SK-MEL-5 (cell line): ENCODE measurements around the gene GPRC5A. TPM values are rescaled to one million over a fixed set of nuclear protein-coding genes. Genes with fewer than 3 reads are reported as not detected.

Experiments
- DNase-seq: peaks from one replicate; pipeline ENCODE4 v3.0.0-alpha.2; 2016; ENCODE audit warnings: low read depth, low spot score
- in situ Hi-C: cut with HindIII; loops from 2 replicates; pipeline ENCODE4 v1.10.0; 2016; ENCODE audit warnings: low sequenced_read_pairs, high pct_unique_total_duplicates, low pct_unique_long_range_greater_than_20kb
- total RNA-seq: library from RNA; depleted of rRNA; stranded (reverse); fragments of >200 nt; shearing (Covaris generic); gene quantifications from 2 replicates; pipeline ENCODE4 v1.2.3, GENCODE V29; 2014; rRNA removed

GPRC5A gene
- total RNA-seq, 1 experiment from 2014 or later, result 17.6 TPM

DNA sequence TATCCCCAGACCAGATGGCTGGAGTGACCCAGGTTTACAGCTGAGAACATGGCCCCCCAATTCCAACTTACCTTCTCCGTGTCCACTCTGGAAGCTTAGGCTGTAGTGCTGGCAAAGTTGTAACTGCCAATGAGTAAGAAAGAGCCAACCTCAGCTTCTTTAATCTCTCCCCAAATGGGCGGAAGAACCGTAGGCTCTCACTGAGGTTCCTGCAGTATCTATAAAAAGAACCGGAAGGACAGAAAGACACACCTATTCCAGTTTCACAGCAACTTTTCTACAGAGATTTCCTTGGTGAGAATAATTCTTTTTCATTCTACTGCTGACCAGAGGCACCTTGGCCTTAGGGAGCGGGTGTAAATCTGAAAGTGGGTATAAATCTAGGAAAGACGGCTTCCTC, 60.7 kb downstream of the GPRC5A start, which contains the start of gene GPRC5D:
Gene GPRC5D (minus strand): TSS at position 135 of the 400 bp plus-strand sequence. CDS start 1,786 bp downstream, outside the sequence.
- in situ Hi-C loops, result no loop called here
- DNase-seq, result no peak

DNA sequence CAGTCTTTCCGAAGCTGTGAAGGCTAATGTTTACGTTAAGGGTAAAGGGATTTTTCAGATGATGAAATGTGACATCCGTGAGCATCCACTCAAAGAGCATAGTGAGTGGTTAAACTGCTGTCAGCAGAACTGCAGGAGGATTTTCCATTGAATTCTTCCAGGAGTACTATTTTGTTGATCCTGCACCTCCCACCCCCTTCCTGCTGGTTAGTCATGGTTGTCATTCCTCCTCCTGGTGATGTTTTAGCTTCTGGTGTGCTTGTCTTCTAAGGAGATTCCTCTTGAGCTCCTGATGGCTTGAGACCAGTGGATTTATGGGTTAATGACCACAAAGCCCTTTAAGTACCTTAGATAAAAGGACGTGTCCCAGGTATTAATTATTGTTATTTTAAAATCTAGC, 63.0 kb downstream of the GPRC5A start:
- no peak for DNase-seq
- in situ Hi-C loops, result no loop called here

DNA sequence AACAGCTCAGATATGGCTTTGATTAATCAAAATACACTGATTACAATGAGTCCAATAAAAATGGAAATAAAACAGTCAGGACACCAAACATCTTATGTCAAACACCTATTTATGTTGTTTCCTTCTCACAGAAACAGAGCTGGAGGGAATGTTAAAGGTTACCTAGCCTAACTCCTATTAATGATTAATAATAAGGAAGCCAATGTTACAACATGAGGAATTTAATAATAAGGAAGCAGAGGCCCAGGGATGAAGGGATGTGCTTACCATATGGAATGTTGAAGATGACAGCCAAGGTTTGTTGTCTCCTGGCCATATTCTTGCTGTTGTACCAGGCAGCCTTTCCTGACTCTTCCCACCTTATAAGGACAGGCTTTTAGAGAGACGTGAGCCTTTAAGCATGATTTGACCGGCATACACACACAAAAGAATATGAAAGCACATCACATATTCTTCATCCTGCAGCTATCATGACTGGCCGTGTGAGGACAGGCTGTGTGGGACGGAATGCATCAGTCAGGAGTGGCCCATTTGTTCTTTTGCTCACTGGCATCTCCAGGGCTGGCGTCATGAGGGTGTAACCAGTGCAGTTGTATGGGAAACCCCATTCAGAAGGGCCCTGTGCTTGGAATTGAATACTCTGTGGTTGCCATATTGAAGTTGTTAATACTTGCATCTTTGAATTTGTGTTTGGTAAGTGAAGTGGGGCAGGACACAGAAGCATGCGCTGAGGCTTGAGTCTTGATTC, 63.7 kb downstream of the GPRC5A start:
- no peak for DNase-seq
- in situ Hi-C loops, result no loop called here

DNA sequence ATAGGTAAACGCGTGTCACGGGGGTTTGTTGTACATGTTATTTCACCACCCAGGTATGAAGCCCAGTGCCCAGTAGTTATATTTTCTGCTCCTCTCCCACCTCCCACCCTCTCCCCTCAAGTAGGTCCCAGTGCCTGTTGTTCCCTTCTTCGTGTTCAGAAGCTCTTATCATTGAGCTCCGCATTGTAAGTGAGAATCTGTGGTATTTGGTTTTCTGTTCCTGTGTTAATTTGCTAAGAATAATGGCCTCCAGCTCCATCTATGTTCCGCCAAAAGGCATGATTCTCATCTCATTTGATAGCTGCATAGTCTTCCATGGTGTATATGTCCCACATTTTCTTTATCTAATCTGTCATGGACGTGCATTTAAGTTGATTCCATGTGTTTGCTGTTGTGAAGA, 67.5 kb downstream of the GPRC5A start:
- in situ Hi-C loops, result no loop called here
- no peak for DNase-seq

DNA sequence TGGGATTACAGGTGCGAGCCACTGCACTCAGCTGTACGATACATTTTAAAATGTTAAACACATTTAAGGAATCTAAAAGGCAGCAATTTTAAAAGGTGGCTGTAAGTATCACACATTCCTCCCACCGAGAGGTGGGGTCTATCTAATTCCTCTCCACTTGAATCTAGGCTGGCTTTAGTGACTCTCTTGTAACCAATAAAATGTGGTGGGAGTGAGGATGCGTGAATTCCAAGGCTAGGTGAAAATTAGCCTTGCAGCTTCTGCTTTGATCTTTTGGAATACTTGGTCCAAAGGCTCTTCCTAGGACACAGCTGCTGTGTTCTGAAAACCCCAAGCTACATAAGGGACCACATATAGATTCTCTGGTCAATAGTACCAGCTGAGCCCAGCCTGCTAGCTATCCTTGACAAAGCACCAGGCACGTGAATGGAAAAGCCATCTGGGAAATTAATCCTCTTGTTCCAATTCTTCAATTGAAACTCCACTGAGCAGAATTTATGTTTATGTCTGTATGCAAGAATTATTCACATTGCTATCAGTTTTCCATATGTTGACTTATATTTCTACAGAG, 69.4 kb downstream of the GPRC5A start:
- no peak for DNase-seq
- in situ Hi-C loops, result no loop called here

DNA sequence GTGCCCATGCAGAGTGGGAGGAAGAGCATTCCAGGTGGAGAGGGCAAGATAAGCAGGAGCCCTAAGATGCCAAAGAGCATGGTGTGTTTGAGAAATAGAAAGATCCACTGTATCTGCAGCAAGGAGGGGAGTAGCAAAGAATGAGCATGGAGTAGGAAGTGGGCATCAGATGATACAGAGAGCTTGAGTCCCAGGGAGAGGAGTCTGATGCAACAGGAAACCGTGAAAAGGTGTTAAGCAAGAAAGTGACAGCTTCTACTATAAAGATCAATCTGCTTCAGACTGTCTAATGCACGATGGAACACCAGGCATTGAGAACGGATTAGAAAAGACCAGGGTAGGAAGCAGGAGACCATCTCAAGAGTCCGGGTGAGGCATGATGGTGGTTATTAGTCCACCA, 72.9 kb downstream of the GPRC5A start:
- in situ Hi-C loops, result no loop called here
- no peak for DNase-seq

DNA sequence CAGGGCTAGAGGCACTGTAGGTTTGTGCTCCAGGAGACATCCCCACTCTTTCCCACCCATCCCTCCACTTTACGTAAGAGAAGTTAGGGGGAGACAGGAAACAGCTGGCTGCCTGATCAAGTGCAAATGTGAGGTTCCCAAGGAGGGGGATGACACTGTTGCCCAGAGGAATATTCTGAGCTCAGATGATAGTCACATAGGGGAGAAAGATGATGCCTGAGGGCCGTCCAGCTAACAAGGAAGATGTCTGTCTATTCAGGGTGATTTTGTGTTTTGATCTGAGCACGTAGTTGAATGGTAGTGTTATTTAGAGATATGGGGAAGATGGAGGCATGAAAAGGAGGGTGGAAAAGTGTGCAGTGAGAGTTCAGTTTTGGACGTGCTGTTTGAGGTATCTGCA, 74.5 kb downstream of the GPRC5A start:
- DNase-seq, result peak; percentile 59
- in situ Hi-C loops, result no loop called here

Other genes with a start within 250 kb of the GPRC5A start
- 20.5 and 22.5 TPM in 2 replicates for gene GPR19, start 195.4 kb upstream of the GPRC5A start, total RNA-seq
- gene CDKN1B, start 174.2 kb upstream of the GPRC5A start, total RNA-seq, result 39.7 and 40.6 TPM in 2 replicates
- gene APOLD1, start 105.9 kb upstream of the GPRC5A start, total RNA-seq, result 55.9 and 57.6 TPM in 2 replicates
- gene DDX47, start 78.2 kb upstream of the GPRC5A start, total RNA-seq, result 93.1 and 102 TPM in 2 replicates
- gene GPRC5D, start 60.6 kb downstream of the GPRC5A start, total RNA-seq, result not detected in 2 replicates
- gene HEBP1, start 108.7 kb downstream of the GPRC5A start, total RNA-seq, result 7.8 and 7.9 TPM in 2 replicates
- 14.4 and 15.6 TPM in 2 replicates for gene FAM234B, start 152.8 kb downstream of the GPRC5A start, total RNA-seq
- gene GSG1, start 212.1 kb downstream of the GPRC5A start, total RNA-seq, result not detected in 2 replicates